KMS-11 (cell line): Measurements from ENCODE around the gene ABHD2.
"Not testable (repeated sequence)": the region's sequence is repeated elsewhere in the genome, so short reads cannot be mapped to it uniquely, and the experiment has no call there.

Experiments used
- H2AFZ ChIP-seq: fragments of 200-600 bp; sonication (generic); 2 replicates; pipeline ENCODE4 v1.6.1; 2016; ENCODE audit warnings: antibody characterized with exemption, mixed run types, low read depth
- H3K27ac ChIP-seq: fragments of 200-600 bp; sonication (generic); 2 replicates; pipeline ENCODE4 v1.6.1; 2016; ENCODE audit warnings: mild to moderate bottlenecking, mixed run types
- H3K27me3 ChIP-seq: fragments of 200-600 bp; sonication (generic); 2 replicates; pipeline ENCODE4 v1.6.1; 2017; ENCODE audit warnings: mild to moderate bottlenecking, low read depth, mixed run types, moderate library complexity; ENCODE audit not compliant: insufficient read depth
- H3K36me3 ChIP-seq: fragments of 200-600 bp; sonication (generic); 2 replicates; pipeline ENCODE4 v1.6.1; 2017; ENCODE audit warnings: mild to moderate bottlenecking, mixed run types; ENCODE audit not compliant: insufficient read depth
- H3K4me1 ChIP-seq: fragments of 200-600 bp; sonication (generic); 2 replicates; pipeline ENCODE4 v1.6.1; 2016; ENCODE audit warnings: mild to moderate bottlenecking, low read depth, mixed run types; ENCODE audit not compliant: poor library complexity, severe bottlenecking
- H3K4me2 ChIP-seq: fragments of 200-600 bp; sonication (generic); 2 replicates; pipeline ENCODE4 v1.7.0; 2016; ENCODE audit warnings: mild to moderate bottlenecking, mixed run types
- H3K4me3 ChIP-seq: fragments of 200-600 bp; sonication (generic); IDR thresholded peaks from 2 replicates; pipeline ENCODE4 v1.6.1; 2017; ENCODE audit warnings: low read depth, low read length, mixed read lengths; ENCODE audit not compliant: insufficient read depth
- H3K79me2 ChIP-seq: fragments of 200-600 bp; sonication (generic); 2 replicates; pipeline ENCODE4 v1.6.1; 2016; ENCODE audit warnings: low read depth, mixed run types; ENCODE audit not compliant: insufficient read depth
- H3K9ac ChIP-seq: fragments of 200-600 bp; sonication (generic); 2 replicates; pipeline ENCODE4 v1.6.1; 2016; ENCODE audit warnings: mild to moderate bottlenecking, mixed run types
- H4K20me1 ChIP-seq: fragments of 200-600 bp; sonication (generic); 2 replicates; pipeline ENCODE4 v1.6.1; 2016; ENCODE audit warnings: mild to moderate bottlenecking, mixed run types; ENCODE audit not compliant: insufficient read depth
- TF ChIP-seq, protein P1 (sequence below): fragments of 200-600 bp; sonication (generic); conservative IDR thresholded peaks from 2 replicates; pipeline ENCODE4 v1.6.1; 2017; ENCODE audit warnings: low read depth, mild to moderate bottlenecking, antibody characterized with exemption, low read length, moderate library complexity, mixed read lengths

Gene ABHD2

GRCh38 chr15:89043031-89044002, 44.9 kb upstream of the ABHD2 start:
- no peak overlapping the region for H3K27ac ChIP-seq
- H3K9ac ChIP-seq = no peak overlapping the region
- no peaks in the 10 kb centered on the region for H4K20me1 ChIP-seq
- H3K4me3 ChIP-seq = no peak overlapping the region
- H3K79me2 ChIP-seq = no peaks in the 10 kb centered on the region; the same call in 1 of the 2 replicates
- no peak overlapping the region for H3K4me2 ChIP-seq
- no peaks in the 10 kb centered on the region for H3K27me3 ChIP-seq
- H3K36me3 ChIP-seq = no peaks in the 10 kb centered on the region
- H2AFZ ChIP-seq = no peak overlapping the region
- TF ChIP-seq, protein P1, sequence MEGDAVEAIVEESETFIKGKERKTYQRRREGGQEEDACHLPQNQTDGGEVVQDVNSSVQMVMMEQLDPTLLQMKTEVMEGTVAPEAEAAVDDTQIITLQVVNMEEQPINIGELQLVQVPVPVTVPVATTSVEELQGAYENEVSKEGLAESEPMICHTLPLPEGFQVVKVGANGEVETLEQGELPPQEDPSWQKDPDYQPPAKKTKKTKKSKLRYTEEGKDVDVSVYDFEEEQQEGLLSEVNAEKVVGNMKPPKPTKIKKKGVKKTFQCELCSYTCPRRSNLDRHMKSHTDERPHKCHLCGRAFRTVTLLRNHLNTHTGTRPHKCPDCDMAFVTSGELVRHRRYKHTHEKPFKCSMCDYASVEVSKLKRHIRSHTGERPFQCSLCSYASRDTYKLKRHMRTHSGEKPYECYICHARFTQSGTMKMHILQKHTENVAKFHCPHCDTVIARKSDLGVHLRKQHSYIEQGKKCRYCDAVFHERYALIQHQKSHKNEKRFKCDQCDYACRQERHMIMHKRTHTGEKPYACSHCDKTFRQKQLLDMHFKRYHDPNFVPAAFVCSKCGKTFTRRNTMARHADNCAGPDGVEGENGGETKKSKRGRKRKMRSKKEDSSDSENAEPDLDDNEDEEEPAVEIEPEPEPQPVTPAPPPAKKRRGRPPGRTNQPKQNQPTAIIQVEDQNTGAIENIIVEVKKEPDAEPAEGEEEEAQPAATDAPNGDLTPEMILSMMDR = no peak
- H3K4me1 ChIP-seq = peaks cover 7% of the 10 kb centered on the region

GRCh38 chr15:89049016-89049666, 39.1 kb upstream of the ABHD2 start:
- H3K4me3 ChIP-seq, H3K9ac ChIP-seq, H3K4me2 ChIP-seq: not testable (repeated sequence)

DNA sequence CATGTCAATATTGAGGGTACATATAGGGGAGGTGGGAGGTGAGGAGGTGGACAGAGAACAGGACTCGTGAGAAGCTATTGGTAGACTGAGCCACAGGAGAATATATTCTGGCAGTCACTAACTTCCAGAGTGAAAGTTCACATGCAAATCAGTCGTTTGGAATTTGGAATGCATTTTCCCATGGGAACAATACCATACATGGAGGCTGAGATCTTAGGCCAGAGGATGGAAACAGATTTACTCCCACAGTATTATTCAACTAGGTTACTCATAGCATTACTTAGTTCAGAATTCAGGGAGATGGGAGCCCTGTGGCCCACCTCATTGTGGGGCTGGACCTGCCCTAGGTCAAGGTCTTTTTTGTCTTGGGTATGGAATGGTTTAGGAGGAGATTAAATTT, 36.4 kb upstream of the ABHD2 start:
- TF ChIP-seq, protein P1 = no peak
- H3K79me2 ChIP-seq = no peaks in the 10 kb centered on the region; the same call in 1 of the 2 replicates
- H4K20me1 ChIP-seq = no peaks in the 10 kb centered on the region
- no peak overlapping the region for H2AFZ ChIP-seq
- no peaks in the 10 kb centered on the region for H3K36me3 ChIP-seq
- no peak overlapping the region for H3K9ac ChIP-seq
- H3K27me3 ChIP-seq = no peaks in the 10 kb centered on the region
- H3K4me1 ChIP-seq = peaks cover 14% of the 10 kb centered on the region
- H3K27ac ChIP-seq = no peak overlapping the region
- 0 out of 2 replicates have a peak overlapping the region, but pooled peaks have one; percentile 10 for H3K4me2 ChIP-seq
- no peak overlapping the region for H3K4me3 ChIP-seq

More at GRCh38 chr15:89049016-89049666, 39.1 kb upstream of the ABHD2 start:
- not testable (repeated sequence) for H3K27ac ChIP-seq, H2AFZ ChIP-seq, H3K27me3 ChIP-seq, H4K20me1 ChIP-seq, H3K36me3 ChIP-seq, H3K79me2 ChIP-seq
- H3K4me1 ChIP-seq = peaks cover 14% of the 10 kb centered on the region

- no peaks in the 10 kb centered on the region; the same call in 1 of the 2 replicates for H3K79me2 ChIP-seq
- no peak overlapping the region for H3K9ac ChIP-seq
- H3K4me2 ChIP-seq = no peak overlapping the region
- no peak overlapping the region for H3K4me3 ChIP-seq
- no peaks in the 10 kb centered on the region for H3K36me3 ChIP-seq
- H3K4me1 ChIP-seq = peaks cover 18% of the 10 kb centered on the region
- TF ChIP-seq, protein P1 = no peak
- no peak overlapping the region for H2AFZ ChIP-seq
- H3K27me3 ChIP-seq = no peaks in the 10 kb centered on the region
- H3K27ac ChIP-seq = no peak overlapping the region
- no peaks in the 10 kb centered on the region for H4K20me1 ChIP-seq
These were observed 35.8 kb upstream of the ABHD2 start for GRCh38 chr15:89052474-89052873.
